Measurements from ENCODE around the gene TMEM248. TPM values are rescaled to one million over a fixed set of nuclear protein-coding genes. Genes with fewer than 3 reads are reported as not detected.

TMEM248 gene
- total and polyA plus RNA-seq, 2 donors from 2014 or later, result 38.2 to 113 TPM

DNA sequence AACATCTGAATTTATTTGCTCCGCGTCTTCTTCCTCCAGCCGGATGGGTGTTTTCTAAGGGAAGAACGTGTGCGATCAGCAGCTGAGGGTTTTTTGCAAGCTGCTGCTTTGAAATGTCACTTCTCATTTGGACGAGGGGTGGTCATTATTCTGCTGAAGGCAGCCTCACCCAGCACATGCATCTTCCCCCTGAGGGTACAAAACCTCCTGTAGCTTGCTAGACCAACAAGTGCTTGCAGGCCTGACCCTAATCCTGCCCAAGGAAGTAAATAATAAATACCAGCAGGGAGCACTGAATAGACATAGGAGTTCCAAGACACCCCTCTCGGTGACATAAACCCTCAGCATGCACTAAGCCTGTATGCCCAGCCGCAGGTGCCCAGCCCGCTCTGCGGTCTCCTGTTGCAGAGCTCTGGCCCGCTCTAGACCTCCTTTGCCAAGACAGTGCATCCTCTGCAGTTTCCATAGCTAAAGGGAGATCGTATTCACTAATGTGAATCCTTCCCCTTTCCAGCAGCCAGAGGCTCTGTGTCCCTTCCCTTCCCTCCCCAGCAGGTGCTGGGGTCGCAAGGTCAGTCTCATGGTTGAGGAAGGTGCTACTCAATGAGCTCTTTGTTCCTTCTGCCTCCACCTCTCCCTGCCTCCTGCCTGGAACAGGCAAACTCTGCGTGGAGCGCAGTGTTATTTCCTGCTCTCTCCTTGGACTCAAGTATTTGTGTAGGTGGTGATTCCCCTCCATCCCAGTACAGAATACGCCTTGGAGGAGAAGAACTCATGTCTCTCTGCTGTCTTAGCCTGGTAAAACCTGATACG is 37.7 kb downstream of the TMEM248 start:
- FAIRE-seq, result no peak
- peak in 1 of 5 donors; percentile 4 for DNase-seq
- no peak overlapping the region for H3K4me3 ChIP-seq (ENCODE audit: low read length in 3 of 3)
- H3K27ac ChIP-seq (ENCODE audit: low read depth in 2 of 2, low read length in 2 of 2), result no peak overlapping the region
- no peak overlapping the region for H3K9ac ChIP-seq (ENCODE audit: low read length in 3 of 3)
- H3K9me3 ChIP-seq (ENCODE audit: control insufficient read depth in 2 of 3, insufficient read depth in 1 of 3, low read length in 3 of 3), result no peaks in the 10 kb centered on the region
- no peaks in the 10 kb centered on the region for H3K27me3 ChIP-seq (ENCODE audit: control insufficient read depth, insufficient read depth, low read length)
- H3K36me3 ChIP-seq (ENCODE audit: control insufficient read depth in 2 of 3, insufficient read depth in 3 of 3, low read length in 3 of 3), result peaks cover 5 to 22% (median 18%) of the 10 kb centered on the region in 3 donors
- TF ChIP-seq, protein P1, sequence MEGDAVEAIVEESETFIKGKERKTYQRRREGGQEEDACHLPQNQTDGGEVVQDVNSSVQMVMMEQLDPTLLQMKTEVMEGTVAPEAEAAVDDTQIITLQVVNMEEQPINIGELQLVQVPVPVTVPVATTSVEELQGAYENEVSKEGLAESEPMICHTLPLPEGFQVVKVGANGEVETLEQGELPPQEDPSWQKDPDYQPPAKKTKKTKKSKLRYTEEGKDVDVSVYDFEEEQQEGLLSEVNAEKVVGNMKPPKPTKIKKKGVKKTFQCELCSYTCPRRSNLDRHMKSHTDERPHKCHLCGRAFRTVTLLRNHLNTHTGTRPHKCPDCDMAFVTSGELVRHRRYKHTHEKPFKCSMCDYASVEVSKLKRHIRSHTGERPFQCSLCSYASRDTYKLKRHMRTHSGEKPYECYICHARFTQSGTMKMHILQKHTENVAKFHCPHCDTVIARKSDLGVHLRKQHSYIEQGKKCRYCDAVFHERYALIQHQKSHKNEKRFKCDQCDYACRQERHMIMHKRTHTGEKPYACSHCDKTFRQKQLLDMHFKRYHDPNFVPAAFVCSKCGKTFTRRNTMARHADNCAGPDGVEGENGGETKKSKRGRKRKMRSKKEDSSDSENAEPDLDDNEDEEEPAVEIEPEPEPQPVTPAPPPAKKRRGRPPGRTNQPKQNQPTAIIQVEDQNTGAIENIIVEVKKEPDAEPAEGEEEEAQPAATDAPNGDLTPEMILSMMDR (IDR thresholded peaks at IDR 0.05; ENCODE audit: borderline replicate concordance, extremely low read depth, insufficient read depth), result no peak
- intact Hi-C loops (cut with DNase I), result no loop called here
- H3K4me1 ChIP-seq (ENCODE audit: control insufficient read depth in 2 of 3, insufficient read depth in 2 of 3, low read depth in 1 of 3, low read length in 3 of 3), result no peaks in the 10 kb centered on the region

DNA sequence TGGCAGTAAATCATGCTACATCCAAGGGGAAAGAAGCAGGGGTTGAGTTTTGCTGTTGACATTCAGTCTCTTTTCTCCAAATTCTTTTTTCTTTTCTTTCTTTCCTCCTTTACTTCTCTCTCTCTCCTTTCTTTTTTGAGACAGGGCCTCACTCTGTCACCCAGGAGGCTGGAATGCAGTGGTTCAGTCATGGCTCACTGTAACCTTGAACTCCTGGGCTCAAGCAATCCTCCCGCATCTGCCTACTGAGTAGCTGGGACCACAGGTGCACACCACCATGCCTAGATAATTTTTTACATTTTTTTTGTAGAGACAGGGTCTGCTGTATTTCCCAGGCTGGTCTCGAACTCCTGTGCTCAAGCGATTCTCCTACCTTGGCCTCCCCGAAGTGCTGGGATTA is 39.2 kb downstream of the TMEM248 start:
- peaks cover 5 to 22% (median 18%) of the 10 kb centered on the region in 3 donors for H3K36me3 ChIP-seq (ENCODE audit: control insufficient read depth in 2 of 3, insufficient read depth in 3 of 3, low read length in 3 of 3)
- intact Hi-C loops (cut with DNase I), result no loop called here
- no peak for FAIRE-seq

DNA sequence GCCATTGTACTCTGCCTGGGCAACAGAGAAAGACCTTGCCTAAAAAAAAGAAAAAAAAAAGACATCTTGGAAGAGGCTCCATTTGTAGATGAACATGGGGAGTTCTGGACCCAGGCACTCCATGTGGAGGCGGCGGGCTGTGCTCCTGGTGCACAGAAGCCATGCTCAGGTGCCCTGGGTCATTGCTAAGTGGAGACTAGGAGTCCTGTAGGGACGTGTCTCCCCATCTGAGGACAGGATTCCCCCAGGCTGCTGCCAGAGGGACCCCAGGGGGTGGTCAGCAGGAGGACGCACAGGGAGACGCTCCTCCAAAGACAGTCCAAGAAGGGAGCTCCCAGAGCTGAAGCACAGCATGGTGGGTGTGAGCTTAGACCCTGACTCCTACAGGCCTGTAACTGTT is 40.1 kb downstream of the TMEM248 start:
- intact Hi-C loops (cut with DNase I), result no loop called here
- no peaks in the 10 kb centered on the region for H3K4me1 ChIP-seq (ENCODE audit: control insufficient read depth in 2 of 3, insufficient read depth in 2 of 3, low read depth in 1 of 3, low read length in 3 of 3)
- TF ChIP-seq, protein P1 (IDR thresholded peaks at IDR 0.05; ENCODE audit: borderline replicate concordance, extremely low read depth, insufficient read depth), result no peak
- H3K27me3 ChIP-seq (ENCODE audit: control insufficient read depth, insufficient read depth, low read length), result no peaks in the 10 kb centered on the region
- H3K9me3 ChIP-seq (ENCODE audit: control insufficient read depth in 2 of 3, insufficient read depth in 1 of 3, low read length in 3 of 3), result no peaks in the 10 kb centered on the region
- H3K9ac ChIP-seq (ENCODE audit: low read length in 3 of 3), result no peak overlapping the region
- H3K27ac ChIP-seq (ENCODE audit: low read depth in 2 of 2, low read length in 2 of 2), result no peak overlapping the region
- DNase-seq (no peak), FAIRE-seq (no peak)
- H3K4me3 ChIP-seq (ENCODE audit: low read length in 3 of 3), result no peak overlapping the region
- H3K36me3 ChIP-seq (ENCODE audit: control insufficient read depth in 2 of 3, insufficient read depth in 3 of 3, low read length in 3 of 3), result peaks cover under 1 to 14% (median 11%) of the 10 kb centered on the region in 3 donors

More for the DNA sequence above, 39.2 kb downstream of the TMEM248 start:
- no peaks in the 10 kb centered on the region for H3K4me1 ChIP-seq (ENCODE audit: control insufficient read depth in 2 of 3, insufficient read depth in 2 of 3, low read depth in 1 of 3, low read length in 3 of 3)
- H3K27ac ChIP-seq (ENCODE audit: low read depth in 2 of 2, low read length in 2 of 2), result no peak overlapping the region
- no peaks in the 10 kb centered on the region for H3K9me3 ChIP-seq (ENCODE audit: control insufficient read depth in 2 of 3, insufficient read depth in 1 of 3, low read length in 3 of 3)
- H3K27me3 ChIP-seq (ENCODE audit: control insufficient read depth, insufficient read depth, low read length), result no peaks in the 10 kb centered on the region
- DNase-seq, result no peak
- H3K4me3 ChIP-seq (ENCODE audit: low read length in 3 of 3), result no peak overlapping the region
- TF ChIP-seq, protein P1 (IDR thresholded peaks at IDR 0.05; ENCODE audit: borderline replicate concordance, extremely low read depth, insufficient read depth), result no peak
- no peak overlapping the region for H3K9ac ChIP-seq (ENCODE audit: low read length in 3 of 3)
